ENCODE data around the gene NUB1. TPM values are rescaled to one million over a fixed set of nuclear protein-coding genes. Genes with fewer than 3 reads are reported as not detected.

Gene NUB1
- total RNA-seq, 2 experiments from 2014 or later: 51.2 to 51.6 TPM

GRCh38 chr7:151403764-151404163 is 62.2 kb downstream of the NUB1 start:
- DNase-seq: no peak
- Mint-ChIP-seq H3K4me3 (no peak overlapping the region), H3K36me3 (no peaks in the 10 kb centered on the region), H3K27ac (no peak overlapping the region), H3K4me1 (peaks cover 3% of the 10 kb centered on the region), H3K27me3 (peaks cover 7% of the 10 kb centered on the region), H3K9me3 (no peaks in the 10 kb centered on the region)

- no peak for DNase-seq
These were observed 62.8 kb downstream of the NUB1 start for GRCh38 chr7:151404216-151405011.

GRCh38 chr7:151405056-151405455 is 63.4 kb downstream of the NUB1 start:
- DNase-seq: no peak
- H3K9me3 Mint-ChIP-seq: no peaks in the 10 kb centered on the region
- peaks cover 12% of the 10 kb centered on the region for H3K27me3 Mint-ChIP-seq
- H3K4me1 Mint-ChIP-seq: peaks cover 5% of the 10 kb centered on the region
- no peak overlapping the region for H3K4me3 Mint-ChIP-seq
- no peaks in the 10 kb centered on the region for H3K36me3 Mint-ChIP-seq
- no peak overlapping the region for H3K27ac Mint-ChIP-seq

More at GRCh38 chr7:151404216-151405011, 62.8 kb downstream of the NUB1 start:
- Mint-ChIP-seq H3K4me1 (peaks cover 5% of the 10 kb centered on the region), H3K27me3 (peaks cover 12% of the 10 kb centered on the region), H3K9me3 (no peaks in the 10 kb centered on the region), H3K27ac (no peak overlapping the region), H3K36me3 (no peaks in the 10 kb centered on the region), H3K4me3 (no peak overlapping the region)

- H3K36me3 Mint-ChIP-seq: no peaks in the 10 kb centered on the region
- no peak overlapping the region for H3K27ac Mint-ChIP-seq
- H3K9me3 Mint-ChIP-seq: no peaks in the 10 kb centered on the region
- no peak for DNase-seq
- H3K27me3 Mint-ChIP-seq: peaks cover 17% of the 10 kb centered on the region
- peaks cover 8% of the 10 kb centered on the region for H3K4me1 Mint-ChIP-seq
- no peak overlapping the region for H3K4me3 Mint-ChIP-seq
These were observed 64.0 kb downstream of the NUB1 start for GRCh38 chr7:151405588-151405987.

GRCh38 chr7:151406051-151406875 is 64.7 kb downstream of the NUB1 start:
- Mint-ChIP-seq H3K9me3 (no peaks in the 10 kb centered on the region), H3K4me3 (no peak overlapping the region), H3K36me3 (no peaks in the 10 kb centered on the region), H3K27me3 (peaks cover 23% of the 10 kb centered on the region), H3K4me1 (peaks cover 15% of the 10 kb centered on the region), H3K27ac (no peak overlapping the region)
- no peak for DNase-seq

- Mint-ChIP-seq H3K36me3 (no peaks in the 10 kb centered on the region), H3K4me1 (peaks cover 20% of the 10 kb centered on the region), H3K4me3 (no peak overlapping the region), H3K9me3 (no peaks in the 10 kb centered on the region), H3K27me3 (peaks cover 31% of the 10 kb centered on the region), H3K27ac (no peak overlapping the region)
- no peak for DNase-seq
These were observed 65.4 kb downstream of the NUB1 start for GRCh38 chr7:151406886-151407583.

GRCh38 chr7:151408498-151408838 is 66.9 kb downstream of the NUB1 start:
- Mint-ChIP-seq H3K27me3 (peaks cover 37% of the 10 kb centered on the region), H3K4me3 (peak overlapping the region; percentile 53), H3K4me1 (peaks cover 27% of the 10 kb centered on the region), H3K27ac (no peak overlapping the region), H3K36me3 (no peaks in the 10 kb centered on the region), H3K9me3 (no peaks in the 10 kb centered on the region)
- no peak for DNase-seq

GRCh38 chr7:151408839-151409666 is 67.4 kb downstream of the NUB1 start:
- Mint-ChIP-seq H3K27ac (no peak overlapping the region), H3K4me3 (peak overlapping the region; percentile 53)
- no peak for DNase-seq

GRCh38 chr7:151409667-151410404 is 68.2 kb downstream of the NUB1 start, which contains the start of gene WDR86:
TSS of gene WDR86 (minus strand) at chr7:151410038. CDS start at chr7:151409589, 449 bp downstream.
- peaks cover 40% of the 10 kb centered on the region for H3K4me1 Mint-ChIP-seq
- H3K9me3 Mint-ChIP-seq: peaks cover 4% of the 10 kb centered on the region
- peaks cover 37% of the 10 kb centered on the region for H3K27me3 Mint-ChIP-seq
- H3K27ac Mint-ChIP-seq: no peak within 1 kb of the TSS
- H3K4me3 Mint-ChIP-seq: peak within 1 kb of the TSS; percentile 63
- no peak for DNase-seq
- peaks cover 4% of the 10 kb centered on the region for H3K36me3 Mint-ChIP-seq

More at GRCh38 chr7:151408839-151409666, 67.4 kb downstream of the NUB1 start:
- Mint-ChIP-seq H3K27me3 (peaks cover 37% of the 10 kb centered on the region), H3K36me3 (no peaks in the 10 kb centered on the region), H3K9me3 (no peaks in the 10 kb centered on the region), H3K4me1 (peaks cover 32% of the 10 kb centered on the region)

GRCh38 chr7:151410405-151411390 is 69.1 kb downstream of the NUB1 start:
- H3K9me3 Mint-ChIP-seq: peaks cover 4% of the 10 kb centered on the region
- no peak overlapping the region for H3K27ac Mint-ChIP-seq
- peak overlapping the region; percentile 63 for H3K4me3 Mint-ChIP-seq
- peaks cover 40% of the 10 kb centered on the region for H3K4me1 Mint-ChIP-seq
- no peak for DNase-seq
- peaks cover 37% of the 10 kb centered on the region for H3K27me3 Mint-ChIP-seq
- H3K36me3 Mint-ChIP-seq: peaks cover 4% of the 10 kb centered on the region

- H3K36me3 Mint-ChIP-seq: peaks cover 4% of the 10 kb centered on the region
- no peak for DNase-seq
- no peak overlapping the region for H3K27ac Mint-ChIP-seq
- peaks cover 4% of the 10 kb centered on the region for H3K9me3 Mint-ChIP-seq
- H3K4me1 Mint-ChIP-seq: peaks cover 40% of the 10 kb centered on the region
- H3K4me3 Mint-ChIP-seq: no peak overlapping the region
- peaks cover 37% of the 10 kb centered on the region for H3K27me3 Mint-ChIP-seq
These were observed 69.9 kb downstream of the NUB1 start for GRCh38 chr7:151411551-151411950.

GRCh38 chr7:151412318-151412717 is 70.7 kb downstream of the NUB1 start:
- Mint-ChIP-seq H3K9me3 (peaks cover 4% of the 10 kb centered on the region), H3K27me3 (peaks cover 41% of the 10 kb centered on the region), H3K27ac (no peak overlapping the region), H3K4me3 (no peak overlapping the region), H3K36me3 (peaks cover 4% of the 10 kb centered on the region), H3K4me1 (peaks cover 40% of the 10 kb centered on the region)
- DNase-seq: no peak

- Mint-ChIP-seq H3K27ac (no peak overlapping the region), H3K36me3 (peaks cover 6% of the 10 kb centered on the region), H3K27me3 (peaks cover 39% of the 10 kb centered on the region), H3K4me3 (no peak overlapping the region), H3K4me1 (peaks cover 40% of the 10 kb centered on the region), H3K9me3 (peaks cover 6% of the 10 kb centered on the region)
- no peak for DNase-seq
These were observed 71.6 kb downstream of the NUB1 start for GRCh38 chr7:151413241-151413640.
